OCI-LY1 (cell line): ENCODE data around the gene PTCD3.

Experiments used
- CTCF ChIP-seq: fragments of 200-600 bp; sonication (generic), shearing (Covaris generic); IDR thresholded peaks from 2 replicates; pipeline ENCODE4 v1.5.1; 2017; ENCODE audit warnings: mild to moderate bottlenecking, antibody characterized with exemption, low read length, moderate library complexity, mixed read lengths
- EZH2 ChIP-seq: fragments of 200-600 bp; sonication (generic), shearing (Covaris generic); IDR thresholded peaks from 2 replicates; pipeline ENCODE4 v1.8.0; 2017; ENCODE audit warnings: borderline replicate concordance, mixed run types, mild to moderate bottlenecking, antibody characterized with exemption, low read length, moderate library complexity, mixed read lengths

GRCh38 chr2:86185517-86186212 is 79.6 kb downstream of the PTCD3 start:
- TF ChIP-seq CTCF (no peak), EZH2 (no peak)
